Thyroid gland (tissue), 4 donors: Measurements from ENCODE around the gene DOP1B.

Source experiments
- POLR2A ChIP-seq, 2 donors: fragments of 450-650 bp; IDR thresholded peaks; one replicate each; pipeline ENCODE4 v1.6.1; 2017; ENCODE audit warnings: antibody characterized with exemption in 2 of 2, mild to moderate bottlenecking in 2 of 2, moderate library complexity in 1 of 2
- TF ChIP-seq, protein P1 (sequence below), 6 experiments: fragments of 200-600 bp in 3 of 6; fragments of 450-650 bp in 3 of 6; sonication (generic) in 3 of 6; IDR thresholded peaks; one replicate each; pipeline ENCODE4 v1.5.1; 2016 to 2019; ENCODE audit warnings: antibody characterized with exemption in 6 of 6, mild to moderate bottlenecking in 2 of 6, inconsistent platforms in 1 of 6, moderate library complexity in 1 of 6

DNA sequence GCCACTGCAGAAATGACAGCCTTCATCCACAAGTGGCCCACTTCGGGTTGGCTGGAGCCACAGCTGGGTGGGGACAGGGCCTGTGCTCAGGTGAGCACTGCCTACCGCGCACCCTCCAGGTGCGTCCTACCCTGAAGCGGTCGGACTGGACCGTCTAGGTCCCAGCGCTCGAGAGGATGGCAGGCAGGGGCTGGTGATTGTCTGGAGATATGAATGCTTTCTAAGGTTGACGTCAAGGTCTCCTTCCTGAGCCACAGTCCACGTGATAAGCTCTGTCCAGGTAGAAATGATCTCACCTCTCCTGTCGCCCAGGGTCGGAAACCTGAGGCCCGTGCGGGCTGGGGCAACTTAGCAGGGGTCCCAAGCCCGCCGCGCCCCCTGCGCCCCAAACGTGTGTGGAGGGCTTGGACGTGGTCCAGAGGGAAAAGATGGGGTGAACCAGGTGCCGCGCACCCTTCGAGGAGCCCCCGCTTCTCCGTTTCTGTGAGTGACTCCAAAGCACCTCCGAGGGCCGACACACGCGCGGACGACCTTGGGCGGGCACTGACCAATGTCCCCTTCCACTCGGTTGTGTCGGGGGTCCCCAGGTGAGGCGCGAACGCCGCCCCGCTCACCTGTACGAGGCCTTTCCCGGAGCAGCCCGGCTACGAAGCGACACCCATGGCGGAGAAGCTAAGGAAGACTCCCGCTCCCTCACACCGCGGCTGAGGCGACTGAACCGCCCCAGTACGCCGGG, 853 bp upstream of the DOP1B start:
- TF ChIP-seq, protein P1, sequence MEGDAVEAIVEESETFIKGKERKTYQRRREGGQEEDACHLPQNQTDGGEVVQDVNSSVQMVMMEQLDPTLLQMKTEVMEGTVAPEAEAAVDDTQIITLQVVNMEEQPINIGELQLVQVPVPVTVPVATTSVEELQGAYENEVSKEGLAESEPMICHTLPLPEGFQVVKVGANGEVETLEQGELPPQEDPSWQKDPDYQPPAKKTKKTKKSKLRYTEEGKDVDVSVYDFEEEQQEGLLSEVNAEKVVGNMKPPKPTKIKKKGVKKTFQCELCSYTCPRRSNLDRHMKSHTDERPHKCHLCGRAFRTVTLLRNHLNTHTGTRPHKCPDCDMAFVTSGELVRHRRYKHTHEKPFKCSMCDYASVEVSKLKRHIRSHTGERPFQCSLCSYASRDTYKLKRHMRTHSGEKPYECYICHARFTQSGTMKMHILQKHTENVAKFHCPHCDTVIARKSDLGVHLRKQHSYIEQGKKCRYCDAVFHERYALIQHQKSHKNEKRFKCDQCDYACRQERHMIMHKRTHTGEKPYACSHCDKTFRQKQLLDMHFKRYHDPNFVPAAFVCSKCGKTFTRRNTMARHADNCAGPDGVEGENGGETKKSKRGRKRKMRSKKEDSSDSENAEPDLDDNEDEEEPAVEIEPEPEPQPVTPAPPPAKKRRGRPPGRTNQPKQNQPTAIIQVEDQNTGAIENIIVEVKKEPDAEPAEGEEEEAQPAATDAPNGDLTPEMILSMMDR (IDR thresholded peaks at IDR 0.05) = no peak
- TF ChIP-seq POLR2A (IDR thresholded peaks at IDR 0.05) = peak; percentile 94 to 95
